Retina (tissue), 1 donor: ENCODE data around the gene PLCL1.

ENCODE experiments used
- DNase-seq: peaks from one replicate; pipeline ENCODE4 v3.0.0-alpha.2; 2016

Gene PLCL1

GRCh38 chr2:197964720-197965119 is 160.3 kb downstream of the PLCL1 start:
- no peak for DNase-seq

- DNase-seq, result no peak
These were observed 161.4 kb downstream of the PLCL1 start for GRCh38 chr2:197965756-197966155.

GRCh38 chr2:197969391-197969893 is 165.0 kb downstream of the PLCL1 start:
- no peak for DNase-seq

- DNase-seq, result no peak
These were observed 167.7 kb downstream of the PLCL1 start for GRCh38 chr2:197972061-197972460.

- no peak for DNase-seq
These were observed 168.2 kb downstream of the PLCL1 start for GRCh38 chr2:197972587-197972986.

- no peak for DNase-seq
These were observed 169.4 kb downstream of the PLCL1 start for GRCh38 chr2:197973772-197974171.

- no peak for DNase-seq
These were observed 171.6 kb downstream of the PLCL1 start for GRCh38 chr2:197975931-197976519.

GRCh38 chr2:197978971-197979370 is 174.6 kb downstream of the PLCL1 start:
- no peak for DNase-seq

GRCh38 chr2:197982565-197982964 is 178.2 kb downstream of the PLCL1 start:
- DNase-seq, result no peak

- no peak for DNase-seq
These were observed 180.7 kb downstream of the PLCL1 start for GRCh38 chr2:197985029-197985638.

- no peak for DNase-seq
These were observed 182.6 kb downstream of the PLCL1 start for GRCh38 chr2:197986977-197987376.

- DNase-seq, result no peak
These were observed 186.0 kb downstream of the PLCL1 start for GRCh38 chr2:197990356-197990755.

GRCh38 chr2:197992482-197993133 is 188.2 kb downstream of the PLCL1 start:
- no peak for DNase-seq

GRCh38 chr2:197993363-197993762 is 189.0 kb downstream of the PLCL1 start:
- no peak for DNase-seq

- no peak for DNase-seq
These were observed 189.4 kb downstream of the PLCL1 start for GRCh38 chr2:197993830-197994229.

GRCh38 chr2:197994751-197995150 is 190.4 kb downstream of the PLCL1 start:
- DNase-seq, result no peak

GRCh38 chr2:197996583-197996982 is 192.2 kb downstream of the PLCL1 start:
- no peak for DNase-seq

GRCh38 chr2:197997083-197997541 is 192.7 kb downstream of the PLCL1 start:
- DNase-seq, result no peak

- DNase-seq, result no peak
These were observed 194.3 kb downstream of the PLCL1 start for GRCh38 chr2:197998702-197999101.

GRCh38 chr2:198000417-198000816 is 196.0 kb downstream of the PLCL1 start:
- DNase-seq, result no peak

GRCh38 chr2:198004173-198004572 is 199.8 kb downstream of the PLCL1 start:
- no peak for DNase-seq

- no peak for DNase-seq
These were observed 200.8 kb downstream of the PLCL1 start for GRCh38 chr2:198004921-198005829.

- DNase-seq, result no peak
These were observed 202.3 kb downstream of the PLCL1 start for GRCh38 chr2:198006733-198007132.
